K562 (cell line): ENCODE data around the gene S1PR1. TPM values are rescaled to one million over a fixed set of nuclear protein-coding genes. Genes with fewer than 3 reads are reported as not detected.

Experiments
- ATAC-seq: fragments of 200-7000 bp; cut with Tn5 transposase; 3 replicates; pipeline ENCODE4 v1.9.1; 2020; ENCODE audit warnings: moderate library complexity
- BruUV-seq: library from RNA; stranded (reverse); fragments of 400-500 nt; replicated peaks from 2 replicates; lab custom pipeline; 2021; lab: Mats Ljungman, UMichigan
- CTCF ChIA-PET: fragments of 300-600 bp; formaldehyde crosslinking; extraction: SDS; loops from one replicate; lab custom pipeline; 2021; ENCODE audit warnings: low intra/inter-chr PET ratio; lab: Yijun Ruan, JAX
- POLR2A ChIA-PET: fragments of 300-600, 350-650 bp; sonication (Branson Sonifier 250); formaldehyde crosslinking; extraction: SDS; loops from one replicate; lab custom pipeline; 2021; ENCODE audit warnings: antibody characterized with exemption, inconsistent platforms; lab: Yijun Ruan, JAX
- DNase-seq, 4 experiments: peaks; one replicate each; pipeline versions ENCODE4 v3.0.0 to v3.0.0-alpha.2; 2011 to 2018; ENCODE audit warnings: low spot score in 3 of 4, mixed read lengths in 3 of 4; ENCODE audit errors: extremely low read depth in 1 of 4
- FAIRE-seq: peaks from 2 replicates; lab custom pipeline; 2011; peaks lifted over from hg19 to GRCh38; lab: Jason Lieb, UNC
- H2AFZ ChIP-seq: 2 replicates; pipeline ENCODE4 v1.6.0; 2011; ENCODE audit warnings: low read depth, low read length, control low read depth, inconsistent platforms
- H3K27ac ChIP-seq: fragments of 200-600 bp; 3 replicates; pipeline ENCODE4 v1.8.0; 2011; ENCODE audit warnings: low read depth, mild to moderate bottlenecking, control low read depth, inconsistent platforms, low read length, moderate library complexity, mixed read lengths; ENCODE audit errors: extremely low read depth
- H3K27me3 ChIP-seq, 2 experiments: fragments of 300-600 bp in 1 of 2; 2 replicates in 1 of 2; 3 replicates in 1 of 2; pipeline versions ENCODE4 v1.6.0 to v1.8.0; 2011; ENCODE audit warnings: inconsistent platforms in 2 of 2, low read length in 2 of 2, mild to moderate bottlenecking in 1 of 2, mixed read lengths in 1 of 2, moderate library complexity in 1 of 2; ENCODE audit not compliant: control insufficient read depth in 2 of 2, insufficient read depth in 2 of 2
- H3K36me3 ChIP-seq: fragments of 300-600 bp; 3 replicates; pipeline ENCODE4 v1.8.0; 2011; ENCODE audit warnings: mild to moderate bottlenecking, low read length, inconsistent platforms; ENCODE audit not compliant: control insufficient read depth, insufficient read depth
- H3K4me1 ChIP-seq, 2 experiments: fragments of 200-600 bp in 1 of 2; replicated peaks in 1 of 2; 2 replicates in 1 of 2; 3 replicates in 1 of 2; pipeline versions ENCODE4 v1.5.1 to v1.8.0; 2011; ENCODE audit warnings: inconsistent platforms in 2 of 2, low read length in 2 of 2, mild to moderate bottlenecking in 1 of 2, mixed read lengths in 1 of 2, moderate library complexity in 1 of 2; ENCODE audit not compliant: control insufficient read depth in 2 of 2, insufficient read depth in 2 of 2
- H3K4me2 ChIP-seq: 2 replicates; pipeline ENCODE4 v1.6.1; 2011; ENCODE audit warnings: low read length, control low read depth, inconsistent platforms, mixed read lengths; ENCODE audit not compliant: insufficient read depth
- H3K4me3 ChIP-seq: fragments of 200-600 bp; sonication (generic), shearing (Covaris generic); 2 replicates; pipeline ENCODE4 v1.5.1; 2016; ENCODE audit warnings: control low read depth, inconsistent platforms
- H3K79me2 ChIP-seq: fragments of 200-600 bp; 3 replicates; pipeline ENCODE4 v1.8.0; 2011; ENCODE audit warnings: low read length, inconsistent platforms; ENCODE audit not compliant: control insufficient read depth, insufficient read depth
- H3K9ac ChIP-seq, 2 experiments: 2 replicates each; pipeline versions ENCODE4 v1.6.0 to v1.6.1; 2011; ENCODE audit warnings: low read depth in 2 of 2, low read length in 2 of 2, control low read depth in 1 of 2, inconsistent platforms in 1 of 2, mild to moderate bottlenecking in 1 of 2, mixed read lengths in 1 of 2; ENCODE audit not compliant: insufficient read depth in 1 of 2
- H3K9me1 ChIP-seq: one replicate; pipeline ENCODE4 v1.6.0; 2011; ENCODE audit warnings: inconsistent platforms, mild to moderate bottlenecking, low read length, moderate library complexity; ENCODE audit not compliant: control insufficient read depth, insufficient read depth
- H3K9me3 ChIP-seq: replicated peaks from 2 replicates; pipeline ENCODE4 v1.5.1; 2011; ENCODE audit warnings: low read depth, low read length, inconsistent platforms; ENCODE audit not compliant: control insufficient read depth, insufficient read depth
- H4K20me1 ChIP-seq: replicated peaks from 2 replicates; pipeline ENCODE4 v1.6.1; 2011; ENCODE audit warnings: low read length, inconsistent platforms, mixed read lengths; ENCODE audit not compliant: control insufficient read depth, insufficient read depth
- ARID1B ChIP-seq: fragments of 450-650 bp; IDR thresholded peaks from 2 replicates; pipeline ENCODE4 v1.6.1; 2016; ENCODE audit warnings: antibody characterized with exemption, mild to moderate bottlenecking, inconsistent platforms
- ELF1 ChIP-seq: fragments of 200-800 bp; sonication (Bioruptor generic); IDR thresholded peaks from 2 replicates; pipeline ENCODE4 v1.6.1; 2016; ENCODE audit warnings: missing genetic modification characterization, missing compliant biosample characterization
- HMGXB4 ChIP-seq: sonication (generic); formaldehyde crosslinking; IDR thresholded peaks from 2 replicates; pipeline ENCODE4 v1.8.1; 2023; ENCODE audit warnings: mild to moderate bottlenecking, missing genetic modification reagents
- HNRNPK ChIP-seq: fragments of 200-400 bp; formaldehyde crosslinking; IDR thresholded peaks from one replicate; pipeline ENCODE4 v1.6.1; 2018; ENCODE audit warnings: mild to moderate bottlenecking, low read depth, low read length; ENCODE audit not compliant: poor library complexity, severe bottlenecking
- HNRNPLL ChIP-seq: fragments of 200-400 bp; formaldehyde crosslinking; IDR thresholded peaks from 2 replicates; pipeline ENCODE4 v1.6.1; 2017; ENCODE audit warnings: low read length, low read depth, mild to moderate bottlenecking; ENCODE audit not compliant: poor library complexity, severe bottlenecking
- KAT7 ChIP-seq: sonication (generic); formaldehyde crosslinking; IDR thresholded peaks from 2 replicates; pipeline ENCODE4 v1.8.0; 2022; ENCODE audit warnings: missing genetic modification reagents, mild to moderate bottlenecking, borderline replicate concordance
- KDM4B ChIP-seq, 2 experiments: fragments of 450-650 bp in 1 of 2; sonication (generic) in 1 of 2; IDR thresholded peaks; 2 replicates each; pipeline ENCODE4 v1.6.1; 2016 to 2017; ENCODE audit warnings: borderline replicate concordance in 2 of 2, antibody characterized with exemption in 1 of 2, low read depth in 1 of 2, mild to moderate bottlenecking in 1 of 2
- POLR2H ChIP-seq: IDR thresholded peaks from 2 replicates; pipeline ENCODE4 v1.6.1; 2016; ENCODE audit warnings: missing genetic modification characterization, low read depth, mild to moderate bottlenecking, control low read depth, missing compliant biosample characterization, moderate library complexity
- SMAD2 ChIP-seq: fragments of 150-350 bp; IDR thresholded peaks from 2 replicates; pipeline ENCODE4 v1.6.1; 2014; ENCODE audit warnings: low read depth, mild to moderate bottlenecking, low read length
- SMAD3 ChIP-seq: fragments of 450-650 bp; formaldehyde crosslinking; conservative IDR thresholded peaks from 2 replicates; pipeline ENCODE4 v1.4.0; 2020; ENCODE audit warnings: mild to moderate bottlenecking
- TAF7 ChIP-seq: fragments of 450-650 bp; IDR thresholded peaks from 2 replicates; pipeline ENCODE4 v1.6.1; 2016; ENCODE audit warnings: missing genetic modification characterization, missing compliant biosample characterization
- TAL1 ChIP-seq: fragments of 450-650 bp; IDR thresholded peaks from 2 replicates; pipeline ENCODE4 v1.6.1; 2016; ENCODE audit warnings: mild to moderate bottlenecking
- ZNF134 ChIP-seq: fragments of 250-450 bp; sonication (Bioruptor Pico); conservative IDR thresholded peaks from 2 replicates; pipeline ENCODE4 v1.4.0; 2020
- ZNF384 ChIP-seq: IDR thresholded peaks from 2 replicates; pipeline ENCODE4 v1.6.1; 2012; ENCODE audit warnings: low read depth, low read length, improper control_type of control experiment
- ZNF699 ChIP-seq: fragments of 250-450 bp; sonication (Bioruptor Pico); IDR thresholded peaks from 2 replicates; pipeline ENCODE4 v1.8.0; 2021; ENCODE audit warnings: mild to moderate bottlenecking, moderate library complexity; ENCODE audit not compliant: insufficient replicate concordance
- ZNF780A ChIP-seq: fragments of 250-450 bp; sonication (Bioruptor Pico); IDR thresholded peaks from 2 replicates; pipeline ENCODE4 v1.5.0; 2021; ENCODE audit warnings: mild to moderate bottlenecking
- WGBS: fragments of 100-300 bp; shearing (Covaris generic); methylation state at CpG from one replicate; pipeline ENCODE4 v1.1.6; 2016; ENCODE audit warnings: low coverage, mixed read lengths; ENCODE audit not compliant: insufficient coverage; ENCODE audit errors: missing lambda C conversion rate; 5-methylcytosine and 5-hydroxymethylcytosine counted together
- in situ Hi-C: fragments of 300-500 bp; cut with MboI; formaldehyde crosslinking; loops from 4 replicates; pipeline ENCODE4 v1.15.0; 2018; ENCODE audit warnings: inconsistent platforms, mixed read lengths
- intact Hi-C: fragments of 100-400 bp; cut with micrococcal nuclease; formaldehyde crosslinking; loops from 2 replicates; pipeline ENCODE4 v1.14.2; 2022
- polyA plus RNA-seq, 8 experiments: library from polyadenylated mRNA; depleted of rRNA in 4 of 8; stranded (reverse) in 5 of 8; unstranded in 3 of 8; fragments of >200 nt; fragmentation: Nextera tagmentation in 2 of 8; fragmentation: Illumina TruSeq in 1 of 8; extraction: Ambion mirVana in 2 of 8; extraction: Trizol in 1 of 8; gene quantifications; 2 replicates each; pipeline versions ENCODE4 v1.2.1 to v1.2.3, GENCODE V29; 2011 to 2014; ENCODE audit warnings: inconsistent platforms in 1 of 8, missing spikeins in 1 of 8
- total RNA-seq, 7 experiments: library from RNA; depleted of rRNA in 6 of 7; stranded (reverse); fragments of >200 nt in 6 of 7; fragmentation: Illumina TruSeq in 2 of 7; extraction: Trizol in 2 of 7; gene quantifications; 2 replicates each; pipeline versions ENCODE4 v1.2.1 to v1.2.3, GENCODE V29; 2011 to 2021; ENCODE audit warnings: low replicate concordance in 1 of 7
- TF ChIP-seq, protein P1 (sequence below), 2 experiments: fragments of 150-350 bp in 1 of 2; IDR thresholded peaks; 2 replicates each; pipeline ENCODE4 v1.6.1; 2012 to 2016; ENCODE audit warnings: low read depth in 2 of 2, low read length in 2 of 2, mild to moderate bottlenecking in 1 of 2, moderate library complexity in 1 of 2
- TF ChIP-seq, protein P2 (sequence below): sonication (generic); formaldehyde crosslinking; IDR thresholded peaks from 2 replicates; pipeline ENCODE4 v1.9.0; 2022; ENCODE audit warnings: mild to moderate bottlenecking, missing genetic modification reagents

S1PR1 gene
- total and polyA plus RNA-seq, 9 of the 15 experiments (the other 6 are each of a cell fraction or from before 2014, with no cell fraction given), result 0.22 to 1.2 (median 0.43) TPM

GRCh38 chr1:101268893-101269292, 32.1 kb downstream of the S1PR1 start:
- Histone ChIP-seq H4K20me1 (no peaks in the 10 kb centered on the region), H3K4me3 (no peak overlapping the region), H3K27ac (no peak overlapping the region), H3K9ac (no peak overlapping the region), H2AFZ (no peak overlapping the region), H3K9me3 (no peaks in the 10 kb centered on the region; the same call in 1 of the 2 replicates), H3K4me2 (no peak overlapping the region), H3K27me3 (no peaks in the 10 kb centered on the region), H3K79me2 (no peaks in the 10 kb centered on the region), H3K9me1 (no peaks in the 10 kb centered on the region), H3K4me1 (no peaks in the 10 kb centered on the region; a peak in 2 of 5 replicates), H3K36me3 (no peaks in the 10 kb centered on the region)
- ChIA-PET CTCF (no interaction called here), POLR2A (interaction anchor here (0.7 to 2.6 kb wide), 3 partner anchors 12 to 179 kb away, joined by 3 to 8 read pairs (median 4); no protein-coding TSS in a partner anchor)
- ATAC-seq (no peak), FAIRE-seq (no peak), DNase-seq (no peak)
- intact Hi-C loops, result no loop called here
- in situ Hi-C loops, result no loop called here
- no TSS peak for BruUV-seq
- WGBS, result 65% methylated on average over 2 of the region's 2 CpGs
- no peak for TF ChIP-seq HNRNPLL
- no peak for TF ChIP-seq SMAD3 (CRISPR knock-in tag)
- no peak for TF ChIP-seq POLR2H
- no peak for TF ChIP-seq ZNF384
- no peak for TF ChIP-seq ELF1 (tag)
- TF ChIP-seq SMAD2, result no peak
- TF ChIP-seq ZNF699, result no peak
- no peak for TF ChIP-seq TAF7 (tag)
- no peak for TF ChIP-seq ARID1B
- TF ChIP-seq ZNF134 (CRISPR knock-in tag), result no peak
- TF ChIP-seq KDM4B (IDR thresholded peaks at IDR 0.05; ENCODE audit: borderline replicate concordance in 2 of 2, low read depth in 1 of 2), result no peak
- TF ChIP-seq HMGXB4 (CRISPR knock-in tag), result no peak
- no peak for TF ChIP-seq HNRNPK
- TF ChIP-seq KAT7, result no peak
- TF ChIP-seq TAL1, result no peak
- no peak for TF ChIP-seq ZNF780A (CRISPR knock-in tag)
- TF ChIP-seq, protein P1, sequence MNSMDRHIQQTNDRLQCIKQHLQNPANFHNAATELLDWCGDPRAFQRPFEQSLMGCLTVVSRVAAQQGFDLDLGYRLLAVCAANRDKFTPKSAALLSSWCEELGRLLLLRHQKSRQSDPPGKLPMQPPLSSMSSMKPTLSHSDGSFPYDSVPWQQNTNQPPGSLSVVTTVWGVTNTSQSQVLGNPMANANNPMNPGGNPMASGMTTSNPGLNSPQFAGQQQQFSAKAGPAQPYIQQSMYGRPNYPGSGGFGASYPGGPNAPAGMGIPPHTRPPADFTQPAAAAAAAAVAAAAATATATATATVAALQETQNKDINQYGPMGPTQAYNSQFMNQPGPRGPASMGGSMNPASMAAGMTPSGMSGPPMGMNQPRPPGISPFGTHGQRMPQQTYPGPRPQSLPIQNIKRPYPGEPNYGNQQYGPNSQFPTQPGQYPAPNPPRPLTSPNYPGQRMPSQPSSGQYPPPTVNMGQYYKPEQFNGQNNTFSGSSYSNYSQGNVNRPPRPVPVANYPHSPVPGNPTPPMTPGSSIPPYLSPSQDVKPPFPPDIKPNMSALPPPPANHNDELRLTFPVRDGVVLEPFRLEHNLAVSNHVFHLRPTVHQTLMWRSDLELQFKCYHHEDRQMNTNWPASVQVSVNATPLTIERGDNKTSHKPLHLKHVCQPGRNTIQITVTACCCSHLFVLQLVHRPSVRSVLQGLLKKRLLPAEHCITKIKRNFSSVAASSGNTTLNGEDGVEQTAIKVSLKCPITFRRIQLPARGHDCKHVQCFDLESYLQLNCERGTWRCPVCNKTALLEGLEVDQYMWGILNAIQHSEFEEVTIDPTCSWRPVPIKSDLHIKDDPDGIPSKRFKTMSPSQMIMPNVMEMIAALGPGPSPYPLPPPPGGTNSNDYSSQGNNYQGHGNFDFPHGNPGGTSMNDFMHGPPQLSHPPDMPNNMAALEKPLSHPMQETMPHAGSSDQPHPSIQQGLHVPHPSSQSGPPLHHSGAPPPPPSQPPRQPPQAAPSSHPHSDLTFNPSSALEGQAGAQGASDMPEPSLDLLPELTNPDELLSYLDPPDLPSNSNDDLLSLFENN (IDR thresholded peaks at IDR 0.05; ENCODE audit: low read depth in 2 of 2, low read length in 2 of 2), result no peak
- TF ChIP-seq, protein P2, sequence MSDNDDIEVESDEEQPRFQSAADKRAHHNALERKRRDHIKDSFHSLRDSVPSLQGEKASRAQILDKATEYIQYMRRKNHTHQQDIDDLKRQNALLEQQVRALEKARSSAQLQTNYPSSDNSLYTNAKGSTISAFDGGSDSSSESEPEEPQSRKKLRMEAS, result no peak
